ENCODE results near the gene KRT76.
"Not testable (repeated sequence)": the region's sequence is repeated elsewhere in the genome, so short reads cannot be mapped to it uniquely, and the experiment has no call there.

Gene KRT76

GRCh38 chr12:52759695-52760094, 17.4 kb downstream of the KRT76 start:
- DNase-seq (ENCODE audit: low read depth in 3 of 3), result no peak

GRCh38 chr12:52759218-52759617, 17.9 kb downstream of the KRT76 start:
- no peak for DNase-seq (ENCODE audit: low read depth in 3 of 3)

- no peak for DNase-seq (ENCODE audit: low read depth in 3 of 3)
Measured at GRCh38 chr12:52757449-52758176, 19.5 kb downstream of the KRT76 start.

- DNase-seq (ENCODE audit: low read depth in 3 of 3), result no peak
Measured at GRCh38 chr12:52756281-52756960, 20.7 kb downstream of the KRT76 start.

- DNase-seq (ENCODE audit: low read depth in 3 of 3), result no peak
Measured at GRCh38 chr12:52755533-52755932, 21.6 kb downstream of the KRT76 start.

- DNase-seq (ENCODE audit: low read depth in 3 of 3), result no peak
Measured at GRCh38 chr12:52754135-52754534, 23.0 kb downstream of the KRT76 start.

GRCh38 chr12:52753283-52753682, 23.9 kb downstream of the KRT76 start:
- DNase-seq (ENCODE audit: low read depth in 3 of 3), result no peak

GRCh38 chr12:52752516-52752915, 24.6 kb downstream of the KRT76 start:
- DNase-seq (ENCODE audit: low read depth in 3 of 3), result no peak

- no peak for DNase-seq (ENCODE audit: low read depth in 3 of 3)
Measured at GRCh38 chr12:52751795-52752194, 25.4 kb downstream of the KRT76 start.

- not testable (repeated sequence) for DNase-seq (ENCODE audit: low read depth in 3 of 3)
Measured at GRCh38 chr12:52750532-52750931, 26.6 kb downstream of the KRT76 start.

- no peak for DNase-seq (ENCODE audit: low read depth in 3 of 3)
Measured at GRCh38 chr12:52749827-52750226, 27.3 kb downstream of the KRT76 start.

- no peak for DNase-seq (ENCODE audit: low read depth in 3 of 3)
Measured at GRCh38 chr12:52748578-52748977, 28.6 kb downstream of the KRT76 start.

- DNase-seq (ENCODE audit: low read depth in 3 of 3), result no peak
Measured at GRCh38 chr12:52745554-52745953, 31.6 kb downstream of the KRT76 start.

- no peak for DNase-seq (ENCODE audit: low read depth in 3 of 3)
Measured at GRCh38 chr12:52744493-52745156, 32.5 kb downstream of the KRT76 start.

- DNase-seq (ENCODE audit: low read depth in 3 of 3), result no peak
Measured at GRCh38 chr12:52742822-52743457, 34.2 kb downstream of the KRT76 start.

- no peak for DNase-seq (ENCODE audit: low read depth in 3 of 3)
Measured at GRCh38 chr12:52742196-52742580, 35.0 kb downstream of the KRT76 start.

GRCh38 chr12:52741375-52742195, 35.6 kb downstream of the KRT76 start:
- DNase-seq (ENCODE audit: low read depth in 3 of 3), result peak; percentile 10 to 36 (median 28)

GRCh38 chr12:52740584-52740983, 36.6 kb downstream of the KRT76 start:
- DNase-seq (ENCODE audit: low read depth in 3 of 3), result no peak

- DNase-seq (ENCODE audit: low read depth in 3 of 3), result no peak
Measured at GRCh38 chr12:52739963-52740362, 37.2 kb downstream of the KRT76 start.

GRCh38 chr12:52735816-52736632, 41.1 kb downstream of the KRT76 start:
- DNase-seq (ENCODE audit: low read depth in 3 of 3), result no peak

- no peak for DNase-seq (ENCODE audit: low read depth in 3 of 3)
Measured at GRCh38 chr12:52735106-52735505, 42.0 kb downstream of the KRT76 start.

Data from stimulated activated CD4-positive, alpha-beta T cell treated with anti-CD3 and anti-CD28 coated beads, TNF-alpha, amount 100 ng/mL, for 4 hours (primary cell).